GM19438 (cell line): ENCODE data around the gene PACSIN2.
"Not testable (repeated sequence)": the region's sequence is repeated elsewhere in the genome, so short reads cannot be mapped to it uniquely, and the experiment has no call there.

ENCODE experiments used
- ATAC-seq: cut with Tn5 transposase; IDR thresholded peaks from one replicate; pipeline ENCODE4 v1.9.1; 2021; ENCODE audit warnings: low read depth; ENCODE audit not compliant: unreplicated experiment

PACSIN2 gene

DNA sequence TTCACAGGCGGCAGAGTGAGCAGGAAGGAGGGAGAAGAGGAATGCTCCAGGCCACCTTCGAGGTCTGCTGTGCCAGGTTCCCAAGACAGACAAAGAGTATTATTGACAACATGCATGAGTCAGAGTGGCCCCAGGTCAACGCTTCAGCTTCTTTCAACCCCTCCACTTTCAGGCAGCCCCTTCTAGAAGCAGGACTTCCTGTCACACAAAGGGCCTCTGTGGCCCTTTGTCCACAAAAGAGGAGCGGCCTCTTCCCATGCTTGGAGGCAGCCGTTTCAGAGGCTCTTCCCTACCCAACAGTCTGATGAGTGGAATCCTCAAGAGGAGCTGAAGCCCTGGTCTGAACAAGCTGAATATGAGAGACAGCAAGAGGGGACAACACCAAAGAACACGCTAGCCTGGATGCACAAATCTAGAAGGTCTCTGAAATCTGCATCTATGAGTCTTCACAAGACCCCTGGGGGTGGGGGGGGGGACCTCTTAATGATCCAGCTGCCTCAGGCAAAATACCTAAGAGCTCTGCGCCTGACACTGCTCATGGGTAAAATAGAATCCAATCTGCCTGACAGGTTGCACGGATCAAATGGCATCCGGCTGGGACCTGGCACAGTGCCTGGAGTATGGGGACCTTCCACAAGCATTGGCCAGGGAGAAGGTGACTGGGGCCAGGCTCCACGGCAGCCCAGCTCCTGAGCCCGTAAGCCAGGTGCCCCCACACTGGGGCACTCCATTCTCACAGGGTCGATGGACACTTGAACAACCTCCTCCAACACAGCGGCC lies 67.5 kb downstream of the PACSIN2 start:
- ATAC-seq, result no peak

DNA sequence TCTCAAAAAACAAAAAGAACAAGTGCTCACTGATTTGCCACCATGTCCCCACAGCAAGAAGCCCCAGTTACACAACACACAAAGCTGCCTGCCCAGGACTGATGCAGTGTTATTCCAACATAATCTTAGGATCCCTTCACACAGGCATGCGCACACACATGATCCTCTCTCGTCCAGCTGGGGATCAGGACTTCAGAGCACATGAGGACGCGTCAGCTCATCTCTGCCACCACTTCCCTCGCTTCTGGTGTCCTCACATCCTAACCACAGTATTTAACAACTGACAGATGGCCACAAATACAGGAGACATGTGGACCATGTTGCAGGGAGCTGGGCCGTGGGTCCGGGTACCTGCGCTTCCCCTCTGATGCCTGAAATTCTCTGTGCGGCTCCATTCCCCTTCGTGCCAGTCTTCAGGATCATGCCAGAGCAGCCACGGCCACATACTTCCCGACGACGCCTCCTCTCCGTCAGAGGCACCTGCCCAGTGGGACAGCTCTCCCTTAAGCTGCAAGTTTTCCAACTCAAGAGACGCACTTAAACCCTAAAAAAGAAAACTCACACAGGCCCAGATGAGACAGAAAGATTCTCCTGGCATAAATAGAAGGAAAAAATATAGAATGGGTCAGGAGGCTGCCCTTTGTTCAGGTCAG lies 68.3 kb downstream of the PACSIN2 start:
- no peak for ATAC-seq

DNA sequence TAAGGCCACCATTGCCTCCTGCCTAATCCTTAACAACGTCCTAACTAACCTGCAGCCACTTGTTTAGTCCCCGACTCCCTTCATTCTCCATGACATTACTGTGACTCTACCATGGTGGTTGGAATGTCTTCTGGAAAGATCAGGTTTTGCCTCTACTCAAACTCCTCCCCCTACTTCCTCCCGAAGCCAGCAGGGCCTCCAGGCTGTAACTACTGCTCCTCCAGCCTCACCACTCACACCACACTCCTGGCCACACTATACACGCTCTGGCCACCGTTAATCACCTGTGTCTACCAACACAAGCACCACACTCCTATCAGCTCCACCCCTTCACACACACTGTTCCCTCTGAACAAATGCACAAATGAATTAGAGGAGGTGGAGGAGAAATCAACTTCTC lies 69.2 kb downstream of the PACSIN2 start:
- ATAC-seq, result no peak

DNA sequence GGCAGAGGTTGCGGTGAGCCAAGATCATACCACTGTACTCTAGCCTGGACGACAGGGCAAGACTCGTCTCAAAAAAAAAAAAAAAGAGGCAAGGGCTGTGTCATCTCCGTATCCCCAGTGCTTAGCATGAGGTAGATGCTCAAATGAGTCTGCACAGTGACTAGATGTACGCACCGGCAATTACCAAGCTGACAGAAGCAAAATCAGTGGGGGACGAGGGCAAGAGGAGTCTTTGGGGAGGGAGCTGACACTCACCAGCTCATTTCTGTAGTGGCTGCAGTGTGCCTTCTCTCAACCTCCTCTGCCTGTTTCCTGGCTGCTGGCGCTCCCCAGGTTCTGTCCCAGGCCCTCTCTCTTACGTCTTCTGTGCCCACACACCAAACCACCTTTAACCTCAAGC lies 69.9 kb downstream of the PACSIN2 start:
- ATAC-seq, result no peak

DNA sequence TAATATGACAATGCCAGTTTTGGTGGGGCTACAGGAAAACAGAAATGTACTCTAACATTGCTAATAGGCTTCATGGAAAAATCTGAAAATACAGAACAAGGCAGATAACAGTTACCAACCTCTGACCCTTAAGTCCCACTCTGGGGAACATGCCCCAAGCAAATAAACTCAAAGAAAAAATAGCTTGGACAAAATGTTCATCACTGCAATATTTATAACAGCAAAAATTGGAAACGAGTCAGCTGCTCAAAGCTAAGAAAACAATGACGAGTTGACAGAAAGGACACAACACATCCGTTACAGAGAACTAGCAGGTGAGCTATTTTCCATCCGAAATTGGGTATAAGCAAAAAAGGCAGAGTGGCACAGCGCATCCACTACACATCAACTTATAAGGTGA lies 70.5 kb downstream of the PACSIN2 start:
- no peak for ATAC-seq

DNA sequence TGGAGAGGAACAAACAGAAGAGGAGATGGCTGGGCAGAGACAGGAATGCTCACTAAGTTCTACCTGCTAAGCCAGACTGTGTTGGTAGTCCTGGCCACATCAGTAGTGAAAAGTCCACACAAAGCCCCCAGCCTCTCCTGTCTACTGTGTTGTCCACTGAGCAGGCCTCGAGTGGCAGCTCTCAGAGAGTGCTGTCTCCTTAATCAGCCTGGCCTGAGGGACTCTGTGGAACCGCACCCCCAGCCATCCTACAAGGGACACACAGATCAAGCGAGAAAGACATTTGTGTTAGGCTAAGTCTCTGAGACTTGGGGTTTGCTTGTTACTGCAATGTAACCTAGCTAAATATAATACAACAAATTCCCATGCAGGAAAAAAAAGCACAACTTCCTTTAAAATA lies 71.0 kb downstream of the PACSIN2 start:
- ATAC-seq, result no peak

DNA sequence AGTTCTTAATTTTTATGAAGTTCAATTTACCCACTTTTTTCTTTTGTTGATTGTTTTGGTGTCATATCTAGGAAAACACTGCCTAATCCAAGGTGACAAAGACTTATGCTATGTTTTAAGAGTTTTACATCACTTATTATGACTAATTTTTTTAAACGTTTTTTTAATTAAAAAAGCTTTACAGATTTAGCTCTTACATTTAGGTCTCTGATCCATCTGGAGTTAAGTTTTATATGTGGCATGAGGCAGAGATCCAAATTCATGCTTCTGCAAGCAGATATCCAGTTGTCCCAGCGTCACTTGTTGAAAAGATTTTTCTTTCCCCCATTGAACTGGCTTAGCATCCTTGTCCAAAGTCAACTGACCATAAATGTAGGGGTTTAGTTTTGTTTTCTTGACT lies 72.6 kb downstream of the PACSIN2 start:
- no peak for ATAC-seq

DNA sequence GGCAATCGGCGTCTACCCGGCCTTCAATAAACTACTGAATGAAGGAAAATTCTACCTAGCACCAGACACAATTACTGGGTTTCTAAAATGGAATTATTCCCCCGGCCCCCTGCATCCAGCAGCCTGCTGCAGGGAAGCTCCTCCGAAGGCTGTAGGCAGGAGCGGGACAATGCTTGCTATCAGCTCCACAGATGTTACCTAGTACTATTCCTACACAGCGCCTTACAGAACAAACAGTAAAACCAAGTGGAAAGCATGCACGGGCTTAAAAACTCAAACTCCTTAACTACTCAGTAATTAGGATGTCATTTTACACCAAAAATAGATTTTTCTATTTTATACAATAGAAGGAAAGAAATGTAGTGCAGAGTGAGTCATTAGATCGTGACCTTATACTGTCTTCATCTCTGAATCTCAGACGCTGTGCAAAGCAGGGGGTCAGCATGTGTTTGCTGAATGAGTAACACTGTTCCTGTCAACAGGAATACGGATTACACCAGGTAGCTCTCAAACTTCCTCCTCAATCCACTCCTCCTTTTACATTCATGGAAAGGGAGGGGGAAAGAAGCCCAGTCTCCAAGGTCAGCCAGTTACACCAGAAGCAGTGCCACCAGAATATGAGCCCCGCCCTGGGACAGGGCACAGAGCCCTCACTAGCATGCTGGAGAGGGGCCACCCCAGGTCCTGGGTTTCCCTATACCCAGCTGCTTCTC lies 74.9 kb downstream of the PACSIN2 start:
- ATAC-seq, result no peak

DNA sequence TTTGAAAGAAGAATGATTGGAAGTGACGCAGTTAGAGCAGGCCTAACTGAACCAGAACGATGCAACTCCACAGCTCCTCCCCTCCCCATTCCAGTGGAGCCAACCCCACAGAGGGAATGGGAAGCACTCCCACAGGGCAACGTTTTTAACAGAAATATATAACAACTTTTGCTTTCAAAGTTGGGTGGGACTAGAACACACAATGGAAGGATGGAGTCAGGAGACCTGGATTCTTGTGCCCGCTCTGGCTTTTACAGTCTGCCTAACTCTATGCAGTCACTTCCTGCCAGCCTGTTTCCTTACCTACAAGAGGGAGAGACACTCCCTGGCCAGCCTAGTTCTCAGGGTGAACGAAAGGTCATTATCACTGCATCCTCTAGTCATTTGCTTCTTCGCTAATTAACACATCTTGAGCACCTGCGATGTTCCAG lies 75.5 kb downstream of the PACSIN2 start:
- ATAC-seq, result no peak

DNA sequence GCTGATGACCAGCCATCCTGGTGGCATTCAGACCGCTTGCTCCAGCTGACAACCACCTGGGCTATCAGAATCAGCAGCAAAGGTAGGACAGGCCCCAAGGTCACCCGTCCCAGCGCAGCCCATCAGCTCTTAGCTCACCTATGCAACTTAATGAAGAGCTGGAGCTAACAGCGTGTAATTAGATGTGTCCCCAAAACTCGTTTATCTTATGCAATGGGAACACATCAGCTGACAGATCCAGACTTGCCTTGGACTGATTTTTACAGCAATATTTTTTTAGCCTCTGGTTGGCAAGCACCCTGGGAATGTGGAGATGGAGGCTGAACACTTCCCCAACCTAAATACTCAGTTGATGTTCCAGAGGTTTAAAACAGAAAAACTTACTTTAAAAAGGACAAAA lies 76.0 kb downstream of the PACSIN2 start:
- no peak for ATAC-seq

DNA sequence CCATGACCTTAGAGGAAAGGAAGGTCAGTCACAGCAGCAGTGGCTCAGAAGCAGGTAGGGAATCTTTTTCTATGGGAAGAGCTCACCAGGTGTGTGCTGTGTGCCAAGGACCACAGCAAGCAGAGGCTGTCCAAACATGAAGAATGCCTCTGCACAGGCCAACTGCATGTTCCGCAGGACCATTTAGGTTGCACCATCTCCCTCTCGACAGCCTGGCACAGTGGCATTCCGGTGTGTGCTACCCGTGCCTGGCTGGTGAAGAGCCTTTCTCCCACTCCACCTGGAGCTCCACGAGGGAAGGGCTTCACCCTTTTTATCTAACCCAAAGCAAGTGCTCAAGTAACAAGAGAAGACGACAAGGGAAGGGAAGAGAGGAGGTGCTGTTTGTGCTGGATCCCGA lies 76.5 kb downstream of the PACSIN2 start:
- ATAC-seq, result no peak

DNA sequence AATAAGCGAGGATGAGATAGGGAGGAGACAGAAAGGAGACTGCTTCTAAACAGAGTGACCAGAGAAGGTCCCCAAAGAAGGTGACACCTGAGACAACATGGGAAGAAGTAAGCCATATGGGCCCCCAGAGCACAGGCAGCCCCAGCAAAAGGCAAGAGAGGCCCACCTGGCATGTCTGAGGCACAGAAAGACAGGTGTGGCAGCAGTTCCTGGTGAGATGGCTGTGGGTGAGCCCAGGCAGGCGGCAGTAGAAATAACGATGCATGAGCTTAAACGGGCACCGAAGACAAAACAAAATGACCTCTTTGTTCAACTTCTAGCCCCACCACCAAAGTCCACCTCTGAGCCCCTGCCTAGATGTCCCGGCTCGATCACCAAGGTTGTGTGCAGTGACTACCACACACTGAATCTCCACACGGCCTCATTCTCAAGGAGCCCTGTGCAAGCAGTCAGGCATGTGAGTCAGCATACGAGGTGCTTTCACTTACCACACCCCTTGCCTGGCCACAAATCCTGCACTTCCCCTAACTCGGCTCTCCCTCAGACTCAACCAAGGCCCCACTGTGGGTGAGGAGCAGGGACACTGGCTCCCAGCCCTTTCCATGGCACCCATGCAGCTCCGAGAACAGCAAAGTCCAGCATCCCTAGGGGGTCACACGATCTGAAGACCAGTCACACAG lies 77.6 kb downstream of the PACSIN2 start:
- ATAC-seq, result no peak

DNA sequence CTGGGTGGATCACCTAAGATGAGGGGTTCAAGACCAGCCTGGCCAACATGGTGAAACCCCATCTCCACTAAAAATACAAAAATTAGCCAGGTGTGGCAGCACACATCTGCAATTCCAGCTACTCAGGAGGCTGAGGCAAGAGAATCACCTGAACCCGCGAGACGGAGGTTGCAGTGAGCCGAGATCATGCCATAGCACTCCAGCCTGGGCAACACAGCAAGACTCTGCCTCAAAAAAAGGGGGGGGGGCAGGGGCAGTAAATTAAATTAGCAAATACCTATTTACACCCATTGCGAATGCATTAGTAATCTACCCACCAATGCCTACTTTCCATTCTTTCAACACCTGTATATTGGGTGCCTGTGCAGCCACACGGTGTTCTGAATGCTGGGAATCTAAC lies 78.3 kb downstream of the PACSIN2 start:
- not testable (repeated sequence) for ATAC-seq

DNA sequence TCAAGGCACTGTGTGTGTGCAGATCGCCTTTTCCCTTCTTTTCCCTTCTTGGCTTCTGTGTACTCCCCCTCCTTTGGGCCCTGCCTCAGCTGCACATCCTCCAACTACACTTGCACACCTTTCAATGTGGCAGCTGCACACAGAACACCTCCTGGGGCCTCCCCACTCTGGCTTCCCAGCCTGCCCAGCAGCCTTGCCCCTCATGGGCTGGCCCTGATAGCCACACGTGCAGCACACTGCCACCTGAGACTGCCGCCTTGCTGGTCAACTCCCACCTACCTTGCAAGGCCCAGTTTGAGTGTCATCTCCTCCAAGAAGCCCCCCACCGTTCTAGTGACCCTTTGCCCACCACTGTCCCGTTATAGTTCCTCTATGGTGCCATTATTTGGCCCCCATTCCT lies 80.6 kb downstream of the PACSIN2 start:
- no peak for ATAC-seq

DNA sequence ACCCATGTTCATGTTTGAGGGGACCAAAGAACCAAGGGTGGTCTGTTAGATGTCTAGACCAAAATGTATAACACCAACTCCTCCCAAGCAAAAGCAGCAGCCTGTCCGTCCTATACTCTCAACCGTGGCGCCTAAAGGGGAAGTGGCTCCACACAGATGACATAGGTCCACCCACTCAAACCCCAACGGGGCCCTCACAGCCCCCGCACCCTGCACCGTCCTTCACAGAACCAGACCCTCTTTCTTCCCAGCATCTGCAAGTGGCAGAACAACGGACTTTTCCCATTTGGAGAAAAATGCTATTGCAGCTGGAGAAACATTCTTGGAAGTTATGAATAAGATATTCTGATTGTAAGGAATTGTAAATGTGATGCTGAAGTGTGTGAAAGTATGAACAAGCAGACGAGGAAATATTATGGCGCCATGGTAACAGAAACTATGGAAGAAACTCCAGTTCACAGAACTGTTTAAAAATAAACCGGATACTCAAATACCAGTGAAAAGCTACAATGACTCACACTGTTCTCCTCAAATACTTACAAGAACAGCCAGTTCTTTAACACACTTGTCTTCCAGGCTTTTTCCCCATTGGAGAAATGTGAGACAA lies 81.4 kb downstream of the PACSIN2 start:
- no peak for ATAC-seq

DNA sequence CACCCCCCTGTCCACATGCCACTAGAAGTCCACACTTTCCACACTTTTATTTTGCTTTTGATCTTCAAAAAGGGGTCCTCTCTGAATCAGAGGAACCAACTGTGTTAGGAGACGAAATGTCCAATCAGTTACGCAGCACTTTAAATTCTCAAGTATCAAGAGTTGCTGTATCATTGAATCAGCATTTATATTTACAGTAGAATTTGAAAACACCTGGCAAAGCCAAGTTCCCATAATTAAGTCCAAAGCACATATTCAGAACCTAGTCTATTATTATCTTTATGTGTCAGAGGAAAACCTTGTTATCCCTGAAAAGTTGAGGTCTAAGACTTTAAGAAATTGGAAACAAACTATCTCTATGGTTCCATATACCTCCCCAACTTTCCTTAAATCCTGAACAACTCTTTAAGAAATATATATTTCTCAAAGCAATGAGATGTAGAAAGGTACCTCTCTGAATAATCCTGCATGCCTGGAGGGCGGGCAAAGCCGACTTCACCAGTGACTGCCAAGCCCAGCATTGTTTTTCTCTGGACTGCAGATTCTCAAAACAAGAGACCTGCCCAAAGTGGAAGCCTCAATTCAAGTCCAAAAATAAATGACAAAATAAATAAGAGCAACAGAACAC lies 82.0 kb downstream of the PACSIN2 start:
- ATAC-seq, result no peak

DNA sequence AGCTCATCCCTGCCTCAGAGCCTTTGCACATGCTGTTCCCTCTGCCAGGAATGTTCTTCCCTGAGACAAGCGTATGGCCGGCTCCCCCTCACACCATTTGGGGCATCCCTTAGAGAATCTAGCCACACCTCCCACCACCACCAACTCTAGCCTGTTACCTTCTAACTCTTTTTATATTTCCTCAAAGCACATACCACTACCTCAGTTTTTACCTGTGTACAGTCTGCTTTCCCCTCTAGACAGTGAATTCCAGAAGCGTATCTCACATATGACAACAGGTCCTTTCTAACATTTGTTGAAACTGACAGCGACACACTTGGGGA lies 82.8 kb downstream of the PACSIN2 start:
- no peak for ATAC-seq

DNA sequence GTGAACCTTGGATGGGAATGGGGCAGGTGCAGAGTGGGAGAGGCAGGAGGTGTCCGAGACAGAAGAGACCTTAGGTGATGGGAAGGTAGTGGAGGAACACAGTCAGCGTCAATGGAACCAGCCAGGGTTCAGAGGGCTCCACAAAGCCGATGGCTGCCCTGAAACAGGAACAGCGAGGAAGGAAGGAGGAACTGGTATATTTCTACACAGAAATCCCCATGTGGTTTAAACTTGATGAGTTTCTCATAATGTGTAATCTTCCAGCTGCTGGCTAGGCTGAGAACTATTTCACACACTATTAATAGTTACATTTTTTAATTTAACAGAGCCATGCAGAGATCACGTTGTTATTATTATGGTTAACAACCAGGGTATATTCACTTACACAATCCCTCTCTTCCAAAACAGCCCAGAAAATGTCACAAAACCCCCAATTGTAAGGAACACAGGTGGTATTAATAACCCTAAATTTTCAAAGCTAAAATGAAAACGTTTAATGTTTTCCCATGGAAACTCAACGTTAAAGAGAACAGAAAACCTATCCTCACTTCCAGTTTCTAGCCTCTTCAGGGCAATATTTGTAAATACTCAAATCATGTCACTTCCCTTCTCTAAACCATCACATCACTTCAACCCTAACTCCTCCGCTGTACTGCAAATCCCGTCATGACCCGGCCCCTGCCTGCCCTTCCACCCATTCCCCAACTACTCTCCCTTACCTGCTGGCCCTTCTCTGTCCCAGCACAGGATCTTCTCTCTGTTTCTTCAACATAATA lies 83.3 kb downstream of the PACSIN2 start:
- peak; percentile 45 for ATAC-seq

DNA sequence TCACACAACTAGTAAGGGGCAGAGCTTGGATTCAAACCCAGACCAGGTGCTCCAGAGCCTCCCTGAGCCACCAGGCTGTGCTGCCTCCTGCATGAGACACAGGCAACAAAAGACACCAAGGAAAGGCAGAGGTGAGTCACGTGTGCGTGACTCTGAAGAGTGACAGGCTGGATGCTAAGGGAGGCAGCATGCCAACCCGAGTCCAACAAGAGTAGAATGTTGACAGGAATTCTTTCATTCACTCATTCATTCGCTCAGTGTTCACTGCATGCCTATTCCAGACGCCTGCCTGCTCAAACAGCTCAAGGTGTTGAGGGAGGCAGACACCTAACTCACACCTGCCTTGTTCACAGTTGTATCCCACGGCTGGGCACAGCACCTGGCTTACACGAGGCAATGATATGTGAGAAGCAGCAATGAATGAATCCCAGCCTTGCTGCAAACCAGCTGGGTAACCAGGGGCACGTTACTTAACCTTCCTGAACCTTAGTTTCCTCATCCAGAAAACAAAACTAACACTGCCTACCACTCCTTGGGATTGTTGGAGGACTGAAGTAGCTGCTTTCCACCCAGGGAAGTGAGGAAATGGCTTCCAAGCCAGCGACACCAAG lies 84.0 kb downstream of the PACSIN2 start:
- ATAC-seq, result no peak
